Prostate gland (tissue), 2 donors: ENCODE data around the gene TRIB2. TPM values are rescaled to one million over a fixed set of nuclear protein-coding genes. Genes with fewer than 3 reads are reported as not detected.

ENCODE experiments used
- DNase-seq: peaks from one replicate; pipeline ENCODE4 v3.0.0-alpha.2; 2019; ENCODE audit warnings: low spot score
- H3K27ac ChIP-seq, 2 donors: fragments of 200-600 bp; sonication (generic); 2 replicates each; pipeline ENCODE4 v1.5.1; 2017 to 2019
- H3K27me3 ChIP-seq: fragments of 200-600 bp; sonication (generic); replicated peaks from 2 replicates; pipeline ENCODE4 v1.5.1; 2019; ENCODE audit not compliant: insufficient read depth
- H3K36me3 ChIP-seq, 2 donors: fragments of 200-600 bp; sonication (generic); 1 replicate in 1 of 2; 2 replicates in 1 of 2; pipeline versions ENCODE4 v1.5.1 to v1.8.1; 2017 to 2019
- H3K4me1 ChIP-seq: fragments of 200-600 bp; sonication (generic); replicated peaks from 2 replicates; pipeline ENCODE4 v1.5.1; 2019
- H3K4me3 ChIP-seq, 2 donors: fragments of 200-600 bp; sonication (generic); 2 replicates each; pipeline ENCODE4 v1.5.1; 2017 to 2019
- H3K9me3 ChIP-seq: fragments of 200-600 bp; sonication (generic); 2 replicates; pipeline ENCODE4 v1.5.1; 2017
- POLR2A ChIP-seq: fragments of 450-650 bp; IDR thresholded peaks from one replicate; pipeline ENCODE4 v1.6.1; 2016; ENCODE audit warnings: antibody characterized with exemption, mild to moderate bottlenecking
- POLR2AphosphoS5 ChIP-seq: sonication (generic); formaldehyde crosslinking; IDR thresholded peaks from one replicate; pipeline ENCODE4 v1.6.1; 2017; ENCODE audit warnings: antibody characterized with exemption
- WGBS: methylation state at CpG from one replicate; pipeline ENCODE4 v1.1.5; 2018; 5-methylcytosine and 5-hydroxymethylcytosine counted together
- intact Hi-C: fragments of 100-400 bp; cut with DNase I; formaldehyde crosslinking; loops from one replicate; pipeline ENCODE4 v1.14.2; 2022
- total RNA-seq, 2 donors: library from RNA; depleted of rRNA; stranded (reverse); fragments of >200 nt; gene quantifications; one replicate each; pipeline ENCODE4 v1.1.0, GENCODE V29; 2016
- TF ChIP-seq, protein P1 (sequence below), 4 experiments: fragments of 200-600 bp in 2 of 4; fragments of 450-650 bp in 2 of 4; sonication (generic) in 2 of 4; IDR thresholded peaks; 1 replicate in 3 of 4; 2 replicates in 1 of 4; pipeline ENCODE4 v1.5.1; 2016 to 2019; ENCODE audit warnings: antibody characterized with exemption in 4 of 4, mild to moderate bottlenecking in 2 of 4, moderate library complexity in 2 of 4

The TRIB2 gene
- total RNA-seq, 2 donors from 2014 or later: 72.3 to 205 TPM

DNA sequence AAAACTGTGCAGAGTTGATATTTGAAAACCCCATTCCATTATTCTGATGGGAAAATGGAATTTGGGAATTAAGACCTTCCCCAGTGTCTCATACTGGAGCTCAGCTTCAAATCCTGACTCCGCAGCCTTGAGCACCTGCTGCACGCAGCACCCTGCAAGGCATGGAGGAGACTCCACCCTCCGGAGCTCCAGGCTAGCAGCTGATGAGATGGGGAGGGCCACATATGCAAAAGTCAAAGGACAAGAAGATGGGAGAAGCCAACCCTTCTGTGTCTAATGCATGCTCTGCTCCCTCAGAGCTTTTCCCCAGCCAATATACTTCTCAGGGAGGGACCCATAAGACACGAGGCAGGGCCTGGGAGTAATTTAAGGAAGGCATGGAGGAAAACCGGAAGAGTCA lies 34.7 kb upstream of the TRIB2 start:
- H3K9me3 ChIP-seq: no peaks in the 10 kb centered on the region
- no peak for DNase-seq
- WGBS: 96% methylated on average over 5 of the region's 5 CpGs
- TF ChIP-seq POLR2A (no peak), POLR2AphosphoS5 (no peak)
- TF ChIP-seq, protein P1, sequence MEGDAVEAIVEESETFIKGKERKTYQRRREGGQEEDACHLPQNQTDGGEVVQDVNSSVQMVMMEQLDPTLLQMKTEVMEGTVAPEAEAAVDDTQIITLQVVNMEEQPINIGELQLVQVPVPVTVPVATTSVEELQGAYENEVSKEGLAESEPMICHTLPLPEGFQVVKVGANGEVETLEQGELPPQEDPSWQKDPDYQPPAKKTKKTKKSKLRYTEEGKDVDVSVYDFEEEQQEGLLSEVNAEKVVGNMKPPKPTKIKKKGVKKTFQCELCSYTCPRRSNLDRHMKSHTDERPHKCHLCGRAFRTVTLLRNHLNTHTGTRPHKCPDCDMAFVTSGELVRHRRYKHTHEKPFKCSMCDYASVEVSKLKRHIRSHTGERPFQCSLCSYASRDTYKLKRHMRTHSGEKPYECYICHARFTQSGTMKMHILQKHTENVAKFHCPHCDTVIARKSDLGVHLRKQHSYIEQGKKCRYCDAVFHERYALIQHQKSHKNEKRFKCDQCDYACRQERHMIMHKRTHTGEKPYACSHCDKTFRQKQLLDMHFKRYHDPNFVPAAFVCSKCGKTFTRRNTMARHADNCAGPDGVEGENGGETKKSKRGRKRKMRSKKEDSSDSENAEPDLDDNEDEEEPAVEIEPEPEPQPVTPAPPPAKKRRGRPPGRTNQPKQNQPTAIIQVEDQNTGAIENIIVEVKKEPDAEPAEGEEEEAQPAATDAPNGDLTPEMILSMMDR (IDR thresholded peaks at IDR 0.05): no peak
- peaks cover 8% of the 10 kb centered on the region for H3K4me1 ChIP-seq
- H3K36me3 ChIP-seq: no peaks in the 10 kb centered on the region
- H3K27me3 ChIP-seq: no peaks in the 10 kb centered on the region
- H3K4me3 ChIP-seq: no peak overlapping the region
- intact Hi-C loops: loop anchor here (10.0 kb wide), 1 partner anchor 227 kb away; no protein-coding TSS in a partner anchor
- H3K27ac ChIP-seq: no peak overlapping the region

DNA sequence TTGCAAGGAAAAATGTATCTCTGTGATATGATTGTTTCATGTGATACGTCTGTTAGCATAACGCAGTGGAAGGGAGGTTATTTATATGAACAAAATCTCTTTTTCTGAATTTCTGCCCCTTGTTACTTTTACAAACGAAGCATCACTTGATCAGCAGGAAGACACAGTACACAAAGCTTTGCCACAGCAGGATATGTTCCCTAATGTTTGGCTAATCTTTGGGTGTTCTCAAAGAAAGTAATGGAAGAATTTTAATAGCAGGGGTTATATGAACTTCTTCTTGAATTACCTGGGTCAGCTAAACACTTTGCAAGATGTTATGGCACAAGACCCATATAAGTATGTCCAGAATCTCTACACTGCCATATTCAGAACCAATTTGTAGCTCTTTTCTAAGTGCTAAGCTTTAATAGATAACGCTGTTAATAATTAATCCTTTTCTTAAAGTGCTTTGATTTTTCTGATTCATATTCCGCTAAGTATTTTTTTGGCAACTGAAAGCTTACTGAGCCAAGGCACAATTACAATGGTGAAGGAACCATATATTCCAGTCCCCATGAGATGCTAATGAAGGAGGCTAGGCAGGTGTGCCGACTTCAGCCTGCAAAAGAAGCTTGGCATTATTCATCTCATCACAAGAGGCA lies 33.2 kb upstream of the TRIB2 start:
- intact Hi-C loops: loop anchor here (10.0 kb wide), 1 partner anchor 229 kb away; no protein-coding TSS in a partner anchor
- Histone ChIP-seq H3K27ac (peak overlapping the region in 1 of 2 donors; percentile 29), H3K36me3 (no peaks in the 10 kb centered on the region), H3K27me3 (no peaks in the 10 kb centered on the region), H3K4me3 (no peak overlapping the region), H3K9me3 (no peaks in the 10 kb centered on the region), H3K4me1 (peaks cover 8% of the 10 kb centered on the region)
- 40% methylated on average over 6 of the region's 6 CpGs for WGBS
- TF ChIP-seq POLR2AphosphoS5 (peak; percentile 61), POLR2A (no peak)
- no peak for DNase-seq

DNA sequence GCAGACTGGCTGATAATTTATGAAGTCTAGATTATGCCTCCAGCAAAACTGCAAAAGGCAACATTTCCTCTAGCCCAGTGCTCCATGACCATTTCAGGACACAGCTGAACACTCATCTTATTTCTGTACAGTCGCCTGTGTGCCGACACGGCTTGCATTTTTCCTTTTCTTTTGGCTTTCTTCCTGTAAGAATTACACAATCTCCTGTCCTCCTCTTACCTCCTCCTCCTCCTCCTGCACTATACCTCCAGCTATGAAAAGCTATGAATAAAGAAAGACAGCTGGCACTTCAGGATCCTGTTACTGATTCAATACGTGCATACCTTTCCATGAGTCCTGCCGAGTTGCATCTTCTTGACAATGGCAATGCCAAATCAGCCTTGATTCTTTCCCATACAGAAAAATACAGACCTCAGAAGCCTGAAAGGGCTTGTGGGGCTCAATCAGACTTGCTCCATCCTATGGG lies 32.2 kb upstream of the TRIB2 start:
- peak; percentile 82 for TF ChIP-seq POLR2AphosphoS5
- TF ChIP-seq, protein P1 (IDR thresholded peaks at IDR 0.05): no peak
- Histone ChIP-seq H3K4me3 (no peak overlapping the region), H3K27ac (peak overlapping the region in 1 of 2 donors; percentile 29), H3K4me1 (peaks cover 8% of the 10 kb centered on the region), H3K27me3 (no peaks in the 10 kb centered on the region), H3K36me3 (no peaks in the 10 kb centered on the region), H3K9me3 (no peaks in the 10 kb centered on the region)
- 6% methylated on average over 5 of the region's 5 CpGs for WGBS
- peak; percentile 42 for DNase-seq
- intact Hi-C loops: loop anchor here (10.0 kb wide), 1 partner anchor 230 kb away; no protein-coding TSS in a partner anchor

DNA sequence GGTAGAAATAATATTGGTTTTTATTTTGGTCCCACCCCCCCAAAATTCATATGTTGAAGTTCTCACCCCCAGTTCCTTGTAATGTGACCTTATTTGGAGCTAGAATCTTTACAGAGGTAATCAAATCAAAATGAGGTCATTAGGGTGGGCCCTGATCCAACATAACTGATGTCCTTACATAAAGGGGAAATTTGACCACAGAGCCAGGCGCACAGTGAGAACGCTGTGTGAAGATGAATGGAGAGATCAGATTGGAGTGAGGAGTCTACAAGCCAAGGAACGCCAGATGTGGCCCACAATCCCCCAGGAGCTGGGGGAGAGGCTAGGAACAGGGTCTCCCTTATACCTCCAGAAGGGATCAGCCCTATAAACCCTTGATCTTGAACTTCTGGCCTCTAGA lies 31.6 kb upstream of the TRIB2 start:
- intact Hi-C loops: loop anchor here (10.0 kb wide), 1 partner anchor 230 kb away; no protein-coding TSS in a partner anchor
- DNase-seq: no peak
- Histone ChIP-seq H3K4me1 (peaks cover 8% of the 10 kb centered on the region), H3K27ac (peak overlapping the region in 1 of 2 donors; percentile 8), H3K9me3 (no peaks in the 10 kb centered on the region), H3K4me3 (no peak overlapping the region), H3K36me3 (no peaks in the 10 kb centered on the region), H3K27me3 (no peaks in the 10 kb centered on the region)
- TF ChIP-seq, protein P1 (IDR thresholded peaks at IDR 0.05): no peak
- TF ChIP-seq POLR2AphosphoS5 (no peak), POLR2A (no peak)
- 63% methylated on average over 3 of the region's 3 CpGs for WGBS

DNA sequence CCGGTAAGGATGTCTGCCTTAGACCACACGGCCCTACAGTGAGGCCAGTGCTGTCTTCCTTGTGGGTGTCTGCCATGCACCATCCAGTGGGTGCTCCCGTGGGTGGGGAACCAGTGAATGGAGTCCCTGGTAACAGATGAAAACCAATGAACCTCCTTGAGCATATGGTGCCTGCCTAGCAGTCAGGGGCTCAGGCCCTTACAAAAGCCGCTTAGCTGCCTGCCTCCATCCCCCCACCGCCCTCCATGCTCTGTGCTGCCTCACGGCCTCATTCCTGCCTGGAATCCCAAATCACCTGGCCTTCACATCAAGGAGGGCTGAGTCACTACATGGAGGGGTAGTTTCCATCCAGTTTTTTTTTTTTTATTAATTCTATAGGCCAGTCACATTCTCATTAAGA lies 30.8 kb upstream of the TRIB2 start:
- no peaks in the 10 kb centered on the region for H3K9me3 ChIP-seq
- intact Hi-C loops: loop anchor here (10.0 kb wide), 1 partner anchor 231 kb away; no protein-coding TSS in a partner anchor
- 96% methylated on average over 6 of the region's 6 CpGs for WGBS
- TF ChIP-seq, protein P1 (IDR thresholded peaks at IDR 0.05): no peak
- TF ChIP-seq POLR2A: no peak
- H3K27ac ChIP-seq: no peak overlapping the region
- peaks cover 8% of the 10 kb centered on the region for H3K4me1 ChIP-seq
- no peaks in the 10 kb centered on the region for H3K27me3 ChIP-seq
- DNase-seq: no peak
- H3K36me3 ChIP-seq: no peaks in the 10 kb centered on the region
- no peak overlapping the region for H3K4me3 ChIP-seq
